CD4-positive, alpha-beta T cell treated with Interleukin-17A for 4 hours (primary cell): Measurements from ENCODE around the gene MEN1.
A peak's percentile ranks its signal among the peaks of the same experiment; 100 is the strongest.
"Not testable (repeated sequence)": the region's sequence is repeated elsewhere in the genome, so short reads cannot be mapped to it uniquely, and the experiment has no call there.

Experiments
- DNase-seq: peaks from one replicate; pipeline ENCODE4 v3.0.0-alpha.2; 2020; ENCODE audit warnings: mixed read lengths

Gene MEN1

DNA sequence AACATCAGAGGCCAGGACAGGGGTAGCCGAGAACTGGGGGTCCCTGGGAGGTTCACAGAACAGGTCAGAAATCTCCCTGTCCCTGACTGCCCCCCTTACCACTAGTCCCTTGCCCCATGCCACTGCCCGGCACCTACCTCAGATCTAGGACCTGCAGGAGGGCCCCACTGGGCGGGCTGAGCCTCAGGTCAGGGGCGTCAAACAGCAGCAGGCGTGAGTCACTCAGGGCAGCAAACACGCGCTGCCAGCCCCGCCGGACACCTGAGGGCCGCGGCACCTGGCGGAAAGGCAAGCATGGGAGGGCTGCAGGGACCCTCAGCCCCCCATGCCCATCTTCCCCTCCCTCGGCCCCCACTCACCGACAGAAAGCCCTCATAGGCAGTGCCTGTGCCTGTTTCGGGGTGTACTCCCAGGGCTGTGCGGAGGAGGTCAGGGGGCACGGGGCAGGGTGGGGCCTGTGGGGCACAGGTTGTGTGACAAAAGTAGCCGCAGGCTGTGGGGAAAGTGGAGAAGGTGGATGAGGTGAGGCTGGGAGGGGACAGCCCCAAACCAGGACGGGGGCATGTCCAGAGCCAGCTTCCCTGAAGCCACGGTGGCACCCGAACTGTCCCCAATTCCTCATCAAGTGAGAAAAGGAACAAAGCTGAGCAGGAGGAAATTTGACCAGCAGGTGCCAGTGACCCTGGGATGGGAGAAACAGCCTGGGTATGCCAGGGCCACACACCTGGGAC lies 22.3 kb upstream of the MEN1 start:
- no peak for DNase-seq

DNA sequence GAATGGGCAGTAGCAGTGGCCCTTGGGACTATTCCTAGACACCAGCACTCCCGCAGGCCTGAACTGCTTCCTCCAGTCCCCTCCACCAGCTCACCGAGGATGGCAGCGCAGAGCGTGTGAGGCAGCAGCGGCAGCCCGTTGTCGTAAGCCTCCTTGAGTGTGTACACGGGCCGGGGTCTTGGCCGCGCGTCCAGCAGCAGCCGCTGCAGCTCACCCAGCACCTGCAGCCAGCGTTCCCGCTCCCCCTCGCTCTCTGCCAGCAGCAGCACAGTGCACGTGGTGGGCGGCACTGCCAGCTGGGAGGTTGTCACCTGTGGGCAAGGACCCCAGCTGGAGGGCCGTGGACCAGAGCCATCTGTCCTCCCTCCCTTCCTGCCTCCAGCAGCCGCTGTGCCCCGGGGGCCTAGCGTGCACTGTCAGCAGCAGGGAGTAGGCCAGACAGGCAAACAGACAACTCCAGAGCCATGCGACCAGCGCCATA lies 21.1 kb upstream of the MEN1 start:
- DNase-seq, result no peak

DNA sequence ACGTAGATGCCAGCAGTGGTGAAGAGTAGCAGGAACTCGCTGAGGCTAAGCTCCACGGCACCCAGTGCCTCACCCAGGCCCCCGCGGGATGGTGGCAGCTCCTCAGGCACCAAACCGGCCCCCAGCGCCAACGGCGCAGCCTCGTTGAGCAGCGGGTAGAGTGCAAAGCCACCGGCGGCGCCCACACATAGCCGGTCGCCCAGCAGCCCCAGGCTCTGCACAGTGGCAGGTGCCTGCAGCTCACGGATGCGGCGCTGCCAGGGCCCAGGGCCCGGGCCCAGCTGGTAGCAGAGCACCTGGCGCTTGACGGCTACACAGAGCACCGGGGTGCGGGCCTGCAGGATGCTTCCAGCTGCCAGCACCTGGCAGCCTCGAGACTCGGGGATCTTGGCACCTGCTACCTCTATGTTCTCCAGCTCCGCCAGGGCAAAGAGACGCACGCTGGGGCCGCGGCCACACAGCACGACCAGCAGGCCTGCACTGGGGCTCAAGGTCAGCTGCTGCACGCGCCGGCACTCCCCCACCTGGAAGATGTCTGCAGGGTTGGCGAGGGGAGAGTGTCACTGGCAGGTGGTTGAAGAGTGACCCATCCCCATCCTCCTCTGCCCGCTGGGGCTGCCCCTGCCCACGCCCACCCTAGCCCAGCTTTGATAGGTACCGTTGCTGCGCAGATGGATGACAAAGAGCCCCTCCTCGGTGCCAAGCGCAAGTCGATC lies 19.3 kb upstream of the MEN1 start:
- DNase-seq, result no peak

DNA sequence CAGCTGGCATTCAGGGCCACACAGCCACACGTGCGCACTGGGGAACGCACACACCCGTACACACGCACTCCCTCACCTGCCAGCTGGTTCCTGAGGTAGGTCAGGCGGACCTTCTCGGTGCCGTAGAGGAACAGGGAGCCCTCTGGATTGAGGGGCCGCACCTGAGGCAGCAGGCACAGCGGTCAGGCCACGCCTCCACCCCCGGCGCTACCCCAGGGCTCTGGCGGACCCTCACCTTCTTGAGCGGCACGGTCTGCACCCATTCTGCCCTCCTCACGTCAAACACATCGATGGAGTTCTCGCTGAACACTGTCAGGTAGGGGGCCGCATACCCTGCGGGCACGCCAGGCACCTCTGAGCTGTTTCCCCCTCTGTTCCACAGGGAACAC lies 17.1 kb upstream of the MEN1 start:
- no peak for DNase-seq

DNA sequence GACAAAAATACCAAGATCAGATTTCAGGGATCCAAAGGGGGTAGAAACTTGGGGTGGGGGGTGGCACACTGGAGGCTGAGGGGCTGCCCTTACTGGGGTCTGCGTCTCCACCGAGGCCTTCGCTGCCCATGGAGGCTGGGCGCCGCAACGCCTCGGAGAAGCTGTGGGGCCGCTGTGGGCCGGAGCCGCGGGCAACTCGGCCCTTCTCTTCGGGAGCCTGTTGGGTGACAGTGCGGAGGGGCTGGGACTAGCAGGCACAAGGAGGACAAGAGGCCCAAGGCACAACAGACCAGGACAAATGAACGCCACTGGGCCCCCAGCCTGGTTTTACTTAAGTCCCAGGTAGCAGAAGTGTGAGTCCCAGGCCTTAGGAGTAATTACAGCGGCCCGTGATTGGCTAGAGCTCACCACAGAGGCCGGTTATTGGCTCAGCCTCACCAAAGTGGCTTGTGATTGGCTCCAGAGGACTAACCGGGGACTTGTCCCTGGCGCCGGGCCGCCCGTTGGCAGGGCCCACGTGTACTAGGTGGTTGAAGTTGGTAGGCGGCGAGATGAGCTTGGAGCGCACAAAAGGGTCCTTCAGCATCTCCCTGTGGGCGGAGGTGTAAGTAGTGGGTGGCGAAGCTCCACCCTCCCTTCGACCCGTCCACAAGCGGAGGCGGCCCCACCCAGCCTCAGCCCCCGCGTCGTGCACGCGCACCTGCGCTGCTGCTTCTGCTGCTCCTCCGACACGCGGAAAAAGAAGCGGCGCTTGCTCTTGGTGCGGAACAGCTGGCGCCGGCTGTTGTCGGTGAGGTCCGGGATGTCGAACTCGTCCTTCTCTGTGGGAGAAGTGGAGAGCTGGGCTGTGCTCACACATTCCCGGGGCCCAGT lies 16.5 kb upstream of the MEN1 start:
- DNase-seq, result no peak

DNA sequence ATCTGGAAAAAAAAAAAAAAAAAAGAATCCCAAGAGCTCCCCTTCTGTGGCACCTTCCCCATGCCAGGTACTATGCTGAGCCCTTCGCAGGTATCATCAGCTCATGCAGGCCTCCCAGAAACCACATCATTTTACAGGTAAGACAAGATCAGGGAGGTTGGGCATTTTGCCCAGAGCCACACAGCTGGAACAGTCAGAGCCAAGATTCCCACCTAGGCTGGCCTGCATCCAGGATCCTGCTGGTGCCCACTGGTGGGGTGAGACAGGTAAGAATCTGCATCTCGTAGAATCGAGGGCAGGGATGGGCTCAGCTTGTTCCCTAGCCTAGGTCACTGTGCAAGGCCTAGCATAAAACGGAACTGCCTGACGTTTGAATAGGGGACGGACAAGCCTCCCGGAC lies 15.7 kb upstream of the MEN1 start:
- DNase-seq, result no peak

DNA sequence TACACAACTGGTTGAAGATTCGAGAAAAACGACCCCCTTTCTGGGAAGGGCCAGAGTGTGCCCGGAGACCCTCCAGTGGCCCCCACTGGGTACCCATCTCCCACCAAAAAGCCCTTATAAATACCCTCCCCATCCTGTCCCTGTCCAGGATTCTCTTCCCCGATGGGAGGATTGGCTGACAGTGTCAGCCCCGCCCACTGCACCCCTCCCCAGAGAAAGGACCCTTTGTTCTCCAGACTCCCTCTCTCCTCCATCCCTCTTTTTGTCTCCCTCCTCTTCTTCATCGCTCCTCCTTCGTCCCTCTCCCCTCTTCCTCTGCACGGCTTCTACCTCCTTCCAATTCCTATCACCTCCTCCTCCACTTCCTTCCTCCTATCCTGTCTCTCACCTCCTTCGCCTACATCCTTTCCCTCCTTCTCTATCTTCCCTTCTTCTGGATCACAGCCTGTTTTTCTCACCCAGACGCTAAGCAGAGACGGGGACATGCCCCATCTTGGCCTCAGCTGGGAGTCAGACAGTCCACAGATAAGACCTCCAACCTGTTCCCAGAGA lies 13.3 kb upstream of the MEN1 start:
- no peak for DNase-seq

DNA sequence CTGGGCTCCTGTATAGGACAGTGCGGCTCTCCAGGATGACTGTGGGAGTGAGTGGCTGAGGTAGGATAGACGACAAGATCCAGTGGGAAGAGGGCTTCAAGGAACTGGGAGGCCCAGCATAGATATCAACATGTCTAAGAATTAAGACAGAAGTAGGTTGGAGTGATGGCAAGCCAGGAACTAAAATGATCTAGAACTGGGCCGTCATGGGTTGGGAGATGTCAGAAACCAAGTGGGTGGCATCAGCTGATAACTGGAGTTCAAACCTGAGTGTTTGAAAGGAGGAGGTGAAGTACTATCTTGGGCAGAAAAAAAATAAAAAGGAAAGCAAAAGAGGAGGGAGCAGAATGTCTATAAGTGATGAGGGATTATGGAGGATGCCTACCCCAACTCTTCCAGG lies 7.1 kb upstream of the MEN1 start:
- no peak for DNase-seq

DNA sequence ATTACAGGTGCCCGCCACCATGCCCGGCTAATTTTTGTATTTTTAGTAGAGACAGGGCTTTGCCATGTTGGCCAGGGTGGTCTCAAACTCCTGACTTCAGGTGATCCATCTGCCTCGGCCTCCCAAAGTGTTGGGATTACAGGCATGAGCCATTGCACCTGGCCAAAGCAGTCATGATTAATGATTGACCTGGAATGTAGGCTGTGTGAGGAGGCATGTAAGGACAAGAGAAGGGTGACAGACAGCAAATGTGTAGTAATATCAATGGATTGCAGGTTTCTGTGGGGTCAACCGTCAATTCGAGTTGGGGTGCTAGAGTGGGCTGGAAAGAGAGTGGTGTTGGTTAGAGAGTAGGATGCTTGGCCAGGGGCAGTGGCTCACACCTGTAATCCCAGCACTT lies 5.1 kb upstream of the MEN1 start:
- not testable (repeated sequence) for DNase-seq

DNA sequence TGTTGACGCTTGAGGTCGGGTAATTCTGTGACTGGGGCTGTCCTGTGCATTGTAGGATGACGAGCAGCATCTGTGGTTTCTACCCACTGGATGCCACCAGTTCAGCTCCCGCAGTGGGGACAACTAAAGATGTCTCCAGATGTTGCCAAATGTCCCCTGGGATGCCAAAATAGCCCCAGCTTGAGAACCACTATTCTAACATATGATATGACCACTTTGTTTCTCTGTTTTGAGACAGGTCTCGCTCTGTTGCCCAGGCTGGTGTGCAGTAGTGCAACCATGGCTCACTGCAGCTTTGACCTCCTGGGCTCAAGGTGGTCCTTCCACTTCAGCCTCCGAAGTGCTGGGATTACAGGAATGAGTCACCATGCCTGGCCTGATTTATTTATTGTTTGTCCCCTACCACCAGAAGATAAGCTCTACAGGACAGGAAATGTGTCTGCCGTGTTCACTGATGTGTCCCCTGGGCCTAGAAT lies 4.4 kb upstream of the MEN1 start:
- DNase-seq, result no peak

DNA sequence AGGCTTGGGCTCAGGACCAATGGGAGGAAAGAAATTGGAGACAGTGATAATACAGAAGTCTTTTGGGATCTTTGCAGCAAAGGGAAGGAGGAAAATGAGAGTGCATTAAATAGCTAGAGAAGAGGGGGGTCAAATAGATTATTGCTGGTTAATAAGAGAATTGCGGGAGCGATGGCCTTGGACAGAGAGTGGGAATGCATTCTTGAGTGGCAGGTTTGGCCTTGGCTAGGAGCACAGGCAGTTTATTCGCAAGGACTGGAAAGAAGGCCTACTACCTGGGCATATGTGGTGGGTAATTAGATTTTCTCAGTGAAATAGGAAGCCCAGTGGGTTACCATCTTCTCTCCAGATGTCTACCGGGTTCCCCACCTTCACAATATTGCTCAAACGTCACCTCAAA lies 3.5 kb upstream of the MEN1 start:
- DNase-seq, result no peak

DNA sequence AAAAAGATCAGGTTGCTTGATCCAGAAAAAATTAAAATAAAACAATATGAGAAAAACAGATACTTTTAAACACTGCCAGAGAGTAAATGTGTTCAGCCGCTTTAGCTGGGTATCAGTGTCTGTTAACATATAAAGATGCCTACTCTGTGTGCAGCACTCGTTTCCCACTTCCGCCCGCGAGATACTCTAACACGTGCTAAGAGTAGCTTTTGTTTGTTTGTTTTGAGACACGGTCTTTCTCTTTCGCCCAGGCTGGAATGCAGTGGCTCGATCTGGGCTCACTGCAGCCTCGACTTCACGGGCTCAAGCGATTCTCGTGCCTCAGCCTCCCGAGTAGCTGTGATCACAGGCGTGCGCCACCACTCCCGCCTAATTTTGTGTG lies 531 bp upstream of the MEN1 start:
- DNase-seq, result no peak

DNA sequence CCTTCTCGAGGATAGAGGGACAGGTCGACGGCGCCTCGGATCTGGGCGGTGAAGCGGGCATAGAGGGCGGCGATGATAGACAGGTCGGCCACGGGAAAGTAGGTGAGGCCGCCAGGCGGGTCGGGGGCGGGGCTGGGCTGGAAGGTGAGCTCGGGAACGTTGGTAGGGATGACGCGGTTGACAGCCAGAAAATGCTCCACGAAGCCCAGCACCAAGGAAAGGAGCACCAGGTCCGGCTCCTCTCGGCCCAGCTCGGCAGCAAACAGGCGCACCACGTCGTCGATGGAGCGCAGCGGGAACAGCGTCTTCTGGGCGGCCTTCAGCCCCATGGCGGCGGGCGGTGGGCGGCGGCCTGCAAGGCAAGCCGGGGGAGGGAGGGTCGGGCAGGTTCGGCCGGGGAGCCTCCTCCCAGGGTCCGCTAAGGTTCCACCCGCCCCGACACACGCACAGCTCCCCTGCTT lies 540 bp downstream of the MEN1 start:
- peak; percentile 38 for DNase-seq

DNA sequence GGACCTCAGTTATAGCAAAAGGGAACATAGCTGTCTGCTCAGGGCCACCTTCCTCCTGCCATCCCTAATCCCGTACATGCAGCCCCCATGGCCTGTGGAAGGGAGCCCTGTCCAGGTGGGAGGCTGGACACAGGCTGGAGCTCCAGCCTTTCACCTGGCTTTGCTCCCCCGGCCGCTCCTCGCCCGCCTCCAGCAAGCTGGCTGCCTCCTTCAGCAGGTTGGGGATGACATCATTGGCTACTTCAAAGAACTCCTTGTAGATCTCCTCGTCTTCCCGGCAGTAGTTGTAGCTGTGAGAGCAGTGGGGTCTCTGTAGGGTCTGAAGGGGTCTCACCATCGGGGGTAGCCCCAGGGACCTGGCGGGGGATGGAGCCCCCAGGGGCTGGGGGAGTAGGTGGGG lies 4.9 kb downstream of the MEN1 start:
- DNase-seq, result no peak

DNA sequence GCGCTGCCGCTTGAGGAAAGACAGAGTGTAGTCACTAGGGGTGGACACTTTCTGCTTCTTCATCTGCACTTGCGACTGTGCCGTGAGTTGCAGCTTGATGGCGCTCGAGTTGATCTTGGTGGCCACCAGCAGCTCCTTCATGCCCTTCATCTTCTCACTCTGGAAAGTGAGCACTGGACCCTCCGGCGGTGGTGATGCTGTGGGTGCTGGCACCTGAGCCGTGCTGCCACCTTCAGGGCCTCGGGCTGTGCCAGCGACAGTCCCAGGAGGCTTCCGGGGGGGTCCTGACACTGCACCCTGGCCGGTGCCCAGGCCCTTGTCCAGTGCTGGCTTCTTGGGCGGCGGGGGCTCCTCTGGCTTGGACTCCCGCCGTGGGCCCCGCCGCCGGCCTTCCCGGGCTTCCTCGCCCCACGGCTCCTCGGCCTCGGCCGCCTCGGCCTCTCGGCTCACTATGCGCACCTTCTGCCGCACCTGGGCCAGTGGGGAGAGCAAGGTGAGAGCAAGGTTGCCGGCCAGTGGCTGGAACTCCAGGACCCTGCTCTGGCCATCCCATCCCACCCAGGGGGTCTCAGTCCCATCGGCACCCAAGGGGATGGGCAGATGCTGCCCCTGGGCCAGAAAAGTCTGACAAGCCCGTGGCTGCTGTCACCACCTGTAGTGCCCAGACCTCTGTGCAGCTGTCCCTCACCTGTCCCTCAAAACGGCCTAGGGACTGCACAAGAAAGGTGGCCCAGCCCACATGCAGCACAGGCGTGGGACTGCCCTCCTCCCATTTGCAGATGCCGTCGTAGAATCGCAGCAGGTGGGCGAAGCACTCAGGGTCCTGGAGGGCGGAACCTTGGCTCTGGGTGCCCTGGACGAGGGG lies 5.8 kb downstream of the MEN1 start:
- no peak for DNase-seq

DNA sequence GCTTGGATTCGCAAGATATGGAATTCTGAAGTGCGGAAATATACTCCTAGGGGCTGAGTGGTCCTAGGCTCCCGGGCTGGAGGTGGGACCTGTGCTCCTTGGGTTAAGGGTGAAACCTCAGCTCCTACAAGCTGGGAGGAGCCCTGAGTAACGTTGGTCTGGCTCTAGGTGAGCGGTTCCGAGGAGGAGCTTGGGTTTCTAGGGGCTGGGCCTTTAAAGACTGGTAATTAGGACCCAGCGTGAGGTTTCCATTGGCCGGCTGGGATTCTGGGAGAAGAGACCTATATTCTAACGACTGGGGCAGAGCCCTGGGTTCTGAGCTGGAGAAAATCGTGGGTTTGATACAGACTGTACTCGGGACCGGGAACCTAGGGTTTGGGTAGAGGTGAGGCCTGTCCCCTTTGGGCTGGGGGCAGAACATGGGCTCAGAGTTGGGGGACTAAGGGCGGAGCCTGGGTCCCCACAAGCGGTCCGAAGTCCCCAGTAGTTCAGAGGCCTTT lies 6.5 kb downstream of the MEN1 start:
- DNase-seq, result peak; percentile 17

DNA sequence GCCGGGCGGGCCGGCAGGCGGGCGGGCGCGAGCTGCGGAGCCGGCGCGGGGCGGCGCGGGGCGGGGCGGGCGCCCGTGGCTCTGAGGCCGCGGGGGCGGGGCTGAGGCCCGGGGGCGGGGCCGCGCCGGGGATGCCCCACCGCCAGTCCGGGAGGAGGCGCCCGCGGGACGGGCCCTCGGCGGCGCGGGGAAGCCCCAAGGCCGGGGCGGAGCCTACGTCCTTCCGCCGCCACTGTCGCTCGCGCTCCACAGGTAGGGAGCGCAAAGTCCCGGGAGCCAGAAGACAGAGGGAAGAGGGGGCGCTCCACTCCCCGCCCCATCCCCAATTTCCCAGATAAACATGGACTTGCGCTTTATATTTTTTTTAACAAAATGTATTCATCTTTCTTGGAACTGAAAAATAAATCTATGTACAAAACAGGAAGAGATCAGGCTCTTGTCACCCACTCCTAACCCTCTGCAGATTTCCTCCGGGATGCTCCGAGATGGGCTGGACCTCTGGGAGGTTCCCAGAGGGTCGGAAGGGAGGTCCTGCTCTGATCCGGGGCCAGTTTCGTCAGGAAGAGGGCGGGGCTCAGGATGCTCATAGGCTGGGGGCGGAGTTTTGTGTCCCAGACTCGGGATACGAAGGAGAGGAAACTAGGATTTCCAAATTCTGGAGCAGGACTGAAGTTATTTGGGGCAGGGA lies 7.0 kb downstream of the MEN1 start, which contains the start of gene MAP4K2:
Gene MAP4K2 (minus strand): TSS at position 57 of the 688 bp plus-strand sequence. CDS start 65 bp downstream, outside the sequence.
- DNase-seq, result peak; percentile 92

DNA sequence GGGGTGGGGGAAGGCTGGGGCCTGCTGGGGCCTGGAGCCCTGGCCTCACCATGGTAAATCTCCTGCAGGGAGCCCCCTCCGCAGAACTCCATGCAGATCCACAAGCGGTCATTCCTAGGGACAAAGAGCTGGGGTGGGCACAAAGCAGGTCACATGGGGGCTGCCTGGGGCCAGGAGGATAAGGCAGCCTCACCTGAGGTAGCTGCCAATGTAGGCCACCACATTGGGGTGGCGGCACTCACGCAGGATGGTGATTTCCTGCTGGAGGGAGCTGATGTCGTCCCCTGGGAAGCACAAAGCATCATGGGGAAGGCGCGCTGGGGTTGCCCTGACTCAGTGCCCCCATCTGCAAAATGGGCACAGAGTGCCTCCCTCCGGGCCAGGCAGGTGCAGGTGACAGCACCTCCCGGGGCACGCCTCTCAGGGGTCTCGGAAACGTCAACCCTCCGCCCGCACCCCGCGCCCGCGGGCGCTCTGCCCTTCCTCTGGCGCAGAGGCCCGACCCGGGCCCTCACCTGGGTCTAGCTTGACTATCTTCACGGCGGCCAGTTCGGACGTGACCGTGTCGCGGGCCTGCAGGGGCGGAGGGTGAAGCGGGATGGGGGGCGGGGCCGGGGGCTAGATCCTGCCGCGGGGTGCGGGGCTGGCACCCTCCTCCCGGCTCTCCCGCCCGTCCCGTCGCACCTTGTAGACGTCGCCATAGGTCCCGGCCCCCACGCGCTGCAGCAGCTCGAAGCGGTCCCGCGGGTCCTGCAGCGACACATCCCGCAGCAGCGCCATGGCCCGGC lies 7.8 kb downstream of the MEN1 start:
- DNase-seq, result peak; percentile 62

DNA sequence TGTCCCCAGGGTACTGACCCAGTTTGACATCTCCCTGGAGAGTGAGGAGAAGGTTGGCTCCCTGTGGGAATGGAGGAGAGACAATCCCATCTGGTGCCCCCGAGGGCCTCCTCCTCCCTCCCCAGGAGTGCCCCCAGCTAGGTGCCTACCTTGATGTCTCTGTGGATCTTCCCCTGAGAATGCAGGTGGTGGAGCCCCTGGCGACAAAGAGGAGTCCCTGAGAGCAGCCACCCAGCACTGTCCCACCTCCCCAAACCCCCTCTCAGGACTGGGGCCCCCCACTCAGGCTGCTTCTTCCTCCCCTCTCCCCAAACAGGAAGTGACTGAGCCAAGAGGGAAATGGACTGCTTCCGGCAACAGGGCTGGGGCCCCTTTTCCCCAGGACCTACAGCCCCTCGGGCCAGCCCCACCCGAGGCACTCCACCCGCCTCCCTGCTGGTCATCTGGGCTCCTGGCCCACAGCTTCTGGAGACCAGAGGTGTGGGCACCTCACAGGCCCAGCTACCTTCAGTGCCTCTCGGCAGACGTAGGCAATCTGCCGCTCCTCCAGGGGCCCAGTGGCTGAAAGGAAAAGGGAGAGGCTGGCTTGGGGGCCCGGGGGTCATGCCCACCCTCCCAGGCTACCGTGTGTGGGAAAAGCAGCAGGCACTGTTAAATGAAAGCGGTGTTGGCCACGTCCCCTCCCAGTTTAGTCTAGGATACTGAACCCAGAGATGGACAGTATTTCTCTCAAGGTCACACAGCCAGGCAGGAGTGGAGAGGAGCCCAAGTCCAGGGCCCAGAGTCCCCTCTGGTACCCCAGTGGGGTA lies 8.6 kb downstream of the MEN1 start:
- DNase-seq, result peak; percentile 23
